ENCODE results near the gene P2RY2. TPM values are rescaled to one million over a fixed set of nuclear protein-coding genes. Genes with fewer than 3 reads are reported as not detected.
A peak's percentile ranks its signal among the peaks of the same experiment; 100 is the strongest.

Gene P2RY2
- total and polyA plus RNA-seq, 12 donors: 7.1 to 37.5 (median 11.1) TPM

DNA sequence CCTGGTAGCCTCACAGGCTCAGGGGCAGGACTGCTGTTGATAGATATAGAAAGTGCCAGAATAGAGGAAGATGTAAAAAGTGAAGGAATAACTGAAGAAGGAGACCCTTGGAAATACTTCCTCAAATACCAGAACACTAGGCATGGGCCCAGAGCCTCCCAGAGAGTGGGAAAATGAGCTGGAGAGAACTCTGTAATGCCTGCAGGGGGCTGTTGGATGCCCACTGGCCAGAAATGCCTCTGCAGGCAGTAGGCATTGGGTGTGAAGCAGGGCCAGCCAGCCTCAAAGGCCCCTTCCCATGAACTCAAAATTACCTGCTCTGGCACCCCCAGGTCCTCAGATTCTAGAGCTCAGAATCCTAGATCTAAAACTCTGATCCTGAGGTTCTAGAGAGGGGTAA, 15.1 kb downstream of the P2RY2 start:
- H3K4me1 ChIP-seq: peaks cover 18 to 70% (median 55%) of the 10 kb centered on the region in 9 donors
- H3K27me3 ChIP-seq: no peaks in the 10 kb centered on the region
- H3K36me3 ChIP-seq: peaks cover 0 to 15% (median 0%) of the 10 kb centered on the region in 9 donors
- TF ChIP-seq, protein P1, sequence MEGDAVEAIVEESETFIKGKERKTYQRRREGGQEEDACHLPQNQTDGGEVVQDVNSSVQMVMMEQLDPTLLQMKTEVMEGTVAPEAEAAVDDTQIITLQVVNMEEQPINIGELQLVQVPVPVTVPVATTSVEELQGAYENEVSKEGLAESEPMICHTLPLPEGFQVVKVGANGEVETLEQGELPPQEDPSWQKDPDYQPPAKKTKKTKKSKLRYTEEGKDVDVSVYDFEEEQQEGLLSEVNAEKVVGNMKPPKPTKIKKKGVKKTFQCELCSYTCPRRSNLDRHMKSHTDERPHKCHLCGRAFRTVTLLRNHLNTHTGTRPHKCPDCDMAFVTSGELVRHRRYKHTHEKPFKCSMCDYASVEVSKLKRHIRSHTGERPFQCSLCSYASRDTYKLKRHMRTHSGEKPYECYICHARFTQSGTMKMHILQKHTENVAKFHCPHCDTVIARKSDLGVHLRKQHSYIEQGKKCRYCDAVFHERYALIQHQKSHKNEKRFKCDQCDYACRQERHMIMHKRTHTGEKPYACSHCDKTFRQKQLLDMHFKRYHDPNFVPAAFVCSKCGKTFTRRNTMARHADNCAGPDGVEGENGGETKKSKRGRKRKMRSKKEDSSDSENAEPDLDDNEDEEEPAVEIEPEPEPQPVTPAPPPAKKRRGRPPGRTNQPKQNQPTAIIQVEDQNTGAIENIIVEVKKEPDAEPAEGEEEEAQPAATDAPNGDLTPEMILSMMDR (IDR thresholded peaks at IDR 0.05): no peak
- ATAC-seq (no peak), DNase-seq (no peak)
- intact Hi-C loops (cut with DNase I): loop anchor here in 1 of 10 donors (10.0 kb wide), 1 partner anchor 398 kb away; no protein-coding TSS in a partner anchor
- no peaks in the 10 kb centered on the region for H3K9me3 ChIP-seq
- H3K27ac ChIP-seq: peak overlapping the region in 3 of 10 donors; percentile 21 to 40 (median 23)
- H3K4me3 ChIP-seq: no peak overlapping the region

DNA sequence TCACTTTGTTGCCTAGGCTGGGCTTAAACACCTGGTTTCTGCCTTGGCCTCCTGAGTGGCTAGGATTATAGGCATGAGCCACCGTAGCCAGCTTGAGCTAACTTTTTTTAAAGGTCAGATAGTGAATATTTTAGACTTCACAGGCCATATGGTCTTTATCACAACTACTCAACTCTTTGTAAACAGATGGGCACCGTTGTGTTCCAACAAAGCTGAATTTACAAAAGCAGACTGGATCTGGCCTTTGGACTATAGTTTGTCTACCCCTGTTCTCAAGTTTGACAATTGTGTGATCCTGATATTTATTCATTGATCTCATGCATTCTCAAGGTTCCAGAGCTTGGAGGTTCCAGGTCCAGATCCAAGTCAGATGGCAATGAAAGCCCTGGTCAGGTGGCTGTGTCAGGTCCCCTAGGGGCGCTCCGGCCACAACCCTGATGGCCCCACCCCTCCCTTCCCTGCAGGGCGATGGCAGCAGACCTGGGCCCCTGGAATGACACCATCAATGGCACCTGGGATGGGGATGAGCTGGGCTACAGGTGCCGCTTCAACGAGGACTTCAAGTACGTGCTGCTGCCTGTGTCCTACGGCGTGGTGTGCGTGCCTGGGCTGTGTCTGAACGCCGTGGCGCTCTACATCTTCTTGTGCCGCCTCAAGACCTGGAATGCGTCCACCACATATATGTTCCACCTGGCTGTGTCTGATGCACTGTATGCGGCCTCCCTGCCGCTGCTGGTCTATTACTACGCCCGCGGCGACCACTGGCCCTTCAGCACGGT, 15.8 kb downstream of the P2RY2 start:
- Histone ChIP-seq H3K4me1 (peaks cover 18 to 70% (median 57%) of the 10 kb centered on the region in 9 donors), H3K27me3 (no peaks in the 10 kb centered on the region), H3K36me3 (peaks cover 0 to 15% (median 0%) of the 10 kb centered on the region in 9 donors), H3K27ac (peak overlapping the region in 4 of 10 donors; percentile 21 to 40 (median 22)), H3K9me3 (no peaks in the 10 kb centered on the region), H3K4me3 (no peak overlapping the region)
- WGBS, 2 donors: 88 to 92% methylated on average over 23 of the region's 23 CpGs
- no peak for ATAC-seq
- intact Hi-C loops (cut with DNase I): loop anchor here in 1 of 10 donors (10.0 kb wide), 1 partner anchor 399 kb away; no protein-coding TSS in a partner anchor
- DNase-seq: no peak
- TF ChIP-seq, protein P1 (IDR thresholded peaks at IDR 0.05): no peak

DNA sequence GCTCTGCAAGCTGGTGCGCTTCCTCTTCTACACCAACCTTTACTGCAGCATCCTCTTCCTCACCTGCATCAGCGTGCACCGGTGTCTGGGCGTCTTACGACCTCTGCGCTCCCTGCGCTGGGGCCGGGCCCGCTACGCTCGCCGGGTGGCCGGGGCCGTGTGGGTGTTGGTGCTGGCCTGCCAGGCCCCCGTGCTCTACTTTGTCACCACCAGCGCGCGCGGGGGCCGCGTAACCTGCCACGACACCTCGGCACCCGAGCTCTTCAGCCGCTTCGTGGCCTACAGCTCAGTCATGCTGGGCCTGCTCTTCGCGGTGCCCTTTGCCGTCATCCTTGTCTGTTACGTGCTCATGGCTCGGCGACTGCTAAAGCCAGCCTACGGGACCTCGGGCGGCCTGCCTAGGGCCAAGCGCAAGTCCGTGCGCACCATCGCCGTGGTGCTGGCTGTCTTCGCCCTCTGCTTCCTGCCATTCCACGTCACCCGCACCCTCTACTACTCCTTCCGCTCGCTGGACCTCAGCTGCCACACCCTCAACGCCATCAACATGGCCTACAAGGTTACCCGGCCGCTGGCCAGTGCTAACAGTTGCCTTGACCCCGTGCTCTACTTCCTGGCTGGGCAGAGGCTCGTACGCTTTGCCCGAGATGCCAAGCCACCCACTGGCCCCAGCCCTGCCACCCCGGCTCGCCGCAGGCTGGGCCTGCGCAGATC, 16.5 kb downstream of the P2RY2 start:
- TF ChIP-seq, protein P1 (IDR thresholded peaks at IDR 0.05): no peak
- no peaks in the 10 kb centered on the region for H3K27me3 ChIP-seq
- no peaks in the 10 kb centered on the region for H3K9me3 ChIP-seq
- 96% methylated on average over 56 of the region's 56 CpGs for WGBS, 2 donors
- H3K4me1 ChIP-seq: peaks cover 22 to 70% (median 57%) of the 10 kb centered on the region in 9 donors
- no peak overlapping the region for H3K4me3 ChIP-seq
- no peak for DNase-seq
- intact Hi-C loops (cut with DNase I): loop anchor here in 3 of 10 donors (5.0 to 10.0 kb wide), 4 partner anchors 47 to 512 kb away; no protein-coding TSS in a partner anchor
- ATAC-seq: no peak
- H3K27ac ChIP-seq: peak overlapping the region in 3 of 10 donors; percentile 86 to 90 (median 89)
- H3K36me3 ChIP-seq: peaks cover 0 to 15% (median 0%) of the 10 kb centered on the region in 9 donors

DNA sequence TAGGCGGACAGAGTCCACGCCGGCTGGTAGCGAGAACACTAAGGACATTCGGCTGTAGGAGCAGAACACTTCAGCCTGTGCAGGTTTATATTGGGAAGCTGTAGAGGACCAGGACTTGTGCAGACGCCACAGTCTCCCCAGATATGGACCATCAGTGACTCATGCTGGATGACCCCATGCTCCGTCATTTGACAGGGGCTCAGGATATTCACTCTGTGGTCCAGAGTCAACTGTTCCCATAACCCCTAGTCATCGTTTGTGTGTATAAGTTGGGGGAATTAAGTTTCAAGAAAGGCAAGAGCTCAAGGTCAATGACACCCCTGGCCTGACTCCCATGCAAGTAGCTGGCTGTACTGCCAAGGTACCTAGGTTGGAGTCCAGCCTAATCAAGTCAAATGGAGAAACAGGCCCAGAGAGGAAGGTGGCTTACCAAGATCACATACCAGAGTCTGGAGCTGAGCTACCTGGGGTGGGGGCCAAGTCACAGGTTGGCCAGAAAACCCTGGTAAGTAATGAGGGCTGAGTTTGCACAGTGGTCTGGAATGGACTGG, 17.2 kb downstream of the P2RY2 start:
- Histone ChIP-seq H3K4me1 (peaks cover 21 to 70% (median 57%) of the 10 kb centered on the region in 9 donors), H3K4me3 (no peak overlapping the region), H3K27me3 (no peaks in the 10 kb centered on the region), H3K27ac (peak overlapping the region in 5 of 10 donors; percentile 57 to 90 (median 86)), H3K9me3 (no peaks in the 10 kb centered on the region), H3K36me3 (peaks cover 0 to 15% (median 0%) of the 10 kb centered on the region in 9 donors)
- intact Hi-C loops (cut with DNase I): loop anchor here in 3 of 10 donors (5.0 to 10.0 kb wide), 4 partner anchors 48 to 513 kb away; no protein-coding TSS in a partner anchor
- 76 to 80% methylated on average over 8 of the region's 8 CpGs for WGBS, 2 donors
- TF ChIP-seq, protein P1 (IDR thresholded peaks at IDR 0.05): no peak
- ATAC-seq (no peak), DNase-seq (no peak)
